Fibroblast of the conjunctiva (primary cell): ENCODE results near the gene HOXB3.
"Not testable (repeated sequence)": the region's sequence is repeated elsewhere in the genome, so short reads cannot be mapped to it uniquely, and the experiment has no call there.

Experiments used
- DNase-seq: peaks from one replicate; pipeline ENCODE4 v3.0.0-alpha.2; 2010; ENCODE audit warnings: low read depth

Gene HOXB3

GRCh38 chr17:48545539-48545938, 44.5 kb downstream of the HOXB3 start:
- DNase-seq = no peak

- DNase-seq = no peak
Observed at GRCh38 chr17:48545022-48545375, 45.0 kb downstream of the HOXB3 start, which contains the start of gene HOXB2. Gene HOXB2 (minus strand): TSS chr17:48545109. CDS start chr17:48544911, 198 bp downstream.

- no peak for DNase-seq
Observed at GRCh38 chr17:48544349-48545021, 45.6 kb downstream of the HOXB3 start.

- no peak for DNase-seq
Observed at GRCh38 chr17:48543854-48544348, 46.1 kb downstream of the HOXB3 start.

- DNase-seq = no peak
Observed at GRCh38 chr17:48543107-48543853, 46.8 kb downstream of the HOXB3 start.

GRCh38 chr17:48542698-48543106, 47.3 kb downstream of the HOXB3 start:
- DNase-seq = no peak

GRCh38 chr17:48542114-48542656, 47.9 kb downstream of the HOXB3 start:
- no peak for DNase-seq

GRCh38 chr17:48541577-48542113, 48.4 kb downstream of the HOXB3 start:
- no peak for DNase-seq

GRCh38 chr17:48541036-48541576, 48.9 kb downstream of the HOXB3 start:
- DNase-seq = no peak

- DNase-seq = no peak
Observed at GRCh38 chr17:48540213-48540612, 49.8 kb downstream of the HOXB3 start.

GRCh38 chr17:48539177-48539576, 50.9 kb downstream of the HOXB3 start:
- no peak for DNase-seq

GRCh38 chr17:48537316-48537715, 52.7 kb downstream of the HOXB3 start:
- DNase-seq = no peak

- DNase-seq = not testable (repeated sequence)
Observed at GRCh38 chr17:48535793-48536559, 54.1 kb downstream of the HOXB3 start.

- no peak for DNase-seq
Observed at GRCh38 chr17:48532261-48532660, 57.8 kb downstream of the HOXB3 start.

- DNase-seq = no peak
Observed at GRCh38 chr17:48530887-48531272, 59.2 kb downstream of the HOXB3 start, which contains the start of gene HOXB1. Gene HOXB1 (minus strand): TSS chr17:48531011. CDS start chr17:48530904, 107 bp downstream.

GRCh38 chr17:48530208-48530886, 59.7 kb downstream of the HOXB3 start:
- no peak for DNase-seq

GRCh38 chr17:48529683-48530009, 60.4 kb downstream of the HOXB3 start:
- DNase-seq = no peak

GRCh38 chr17:48528936-48529682, 60.9 kb downstream of the HOXB3 start:
- DNase-seq = no peak

GRCh38 chr17:48528153-48528935, 61.7 kb downstream of the HOXB3 start:
- DNase-seq = no peak

GRCh38 chr17:48527547-48527932, 62.5 kb downstream of the HOXB3 start:
- no peak for DNase-seq
